ENCODE results near the gene SMIM12. TPM values are rescaled to one million over a fixed set of nuclear protein-coding genes. Genes with fewer than 3 reads are reported as not detected.

The SMIM12 gene
- total RNA-seq, 1 donor from 2014 or later = 9.5 TPM

- H3K27me3 Mint-ChIP-seq (ENCODE audit: insufficient read depth, low read depth) = peaks cover 4% of the 10 kb centered on the region
- no peak overlapping the region for H3K27ac ChIP-seq
- H3K27me3 ChIP-seq = peaks cover 4% of the 10 kb centered on the region
- H3K4me3 Mint-ChIP-seq = no peak overlapping the region
- no peak overlapping the region for H3K27ac Mint-ChIP-seq
- H3K79me2 ChIP-seq (ENCODE audit: low read depth) = no peaks in the 10 kb centered on the region
- H4K20me1 ChIP-seq (ENCODE audit: low read depth) = peaks cover 13% of the 10 kb centered on the region
- H3K4me2 ChIP-seq = no peak overlapping the region
- H3K36me3 Mint-ChIP-seq = no peaks in the 10 kb centered on the region
- H3K9me3 Mint-ChIP-seq = no peaks in the 10 kb centered on the region
- H3K36me3 ChIP-seq = no peaks in the 10 kb centered on the region
- H3F3A ChIP-seq (ENCODE audit: low read depth) = no peaks in the 10 kb centered on the region
- H3K4me3 ChIP-seq = no peak overlapping the region
- no peak overlapping the region for H3K9ac ChIP-seq
- no peaks in the 10 kb centered on the region for H3K4me1 ChIP-seq
- H3K4me1 Mint-ChIP-seq = peaks cover 7% of the 10 kb centered on the region
- H2AFZ ChIP-seq (replicated peaks) = no peak overlapping the region
- DNase-seq (ENCODE audit: low spot score) = no peak
- no peaks in the 10 kb centered on the region for H3K9me3 ChIP-seq (ENCODE audit: low read depth)
- TF ChIP-seq CTCF (IDR thresholded peaks at IDR 0.05) (no peak), EZH2 (IDR thresholded peaks at IDR 0.05) (no peak), EZH2phosphoT487 (IDR thresholded peaks at IDR 0.05) (no peak)
Measured at GRCh38 chr1:34904236-34905097, 44.9 kb upstream of the SMIM12 start.

- Histone ChIP-seq H3K4me3 (no peak overlapping the region), H3K9ac (no peak overlapping the region), H2AFZ (replicated peaks) (no peak overlapping the region), H3K9me3 (ENCODE audit: low read depth) (no peaks in the 10 kb centered on the region), H3K4me2 (no peak overlapping the region), H3F3A (ENCODE audit: low read depth) (no peaks in the 10 kb centered on the region), H3K4me1 (no peaks in the 10 kb centered on the region), H3K36me3 (no peaks in the 10 kb centered on the region), H3K27me3 (no peaks in the 10 kb centered on the region), H3K27ac (no peak overlapping the region), H3K79me2 (ENCODE audit: low read depth) (no peaks in the 10 kb centered on the region), H4K20me1 (ENCODE audit: low read depth) (peaks cover 1% of the 10 kb centered on the region)
- Mint-ChIP-seq H3K27ac (no peak overlapping the region), H3K4me3 (no peak overlapping the region), H3K27me3 (ENCODE audit: insufficient read depth, low read depth) (peaks cover 9% of the 10 kb centered on the region), H3K4me1 (peaks cover 7% of the 10 kb centered on the region), H3K9me3 (no peaks in the 10 kb centered on the region), H3K36me3 (no peaks in the 10 kb centered on the region)
- no peak for DNase-seq (ENCODE audit: low spot score)
- no peak for TF ChIP-seq EZH2 (IDR thresholded peaks at IDR 0.05)
- no peak for TF ChIP-seq CTCF (IDR thresholded peaks at IDR 0.05)
- no peak for TF ChIP-seq EZH2phosphoT487 (IDR thresholded peaks at IDR 0.05)
Measured at GRCh38 chr1:34901919-34902318, 42.4 kb upstream of the SMIM12 start.

- Histone ChIP-seq H3K4me3 (no peak overlapping the region), H2AFZ (replicated peaks) (no peak overlapping the region), H3K9me3 (ENCODE audit: low read depth) (no peaks in the 10 kb centered on the region), H3K4me1 (no peaks in the 10 kb centered on the region), H3K4me2 (no peak overlapping the region), H3K27ac (no peak overlapping the region), H3K27me3 (no peaks in the 10 kb centered on the region), H3K79me2 (ENCODE audit: low read depth) (no peaks in the 10 kb centered on the region), H3F3A (ENCODE audit: low read depth) (no peaks in the 10 kb centered on the region), H3K36me3 (no peaks in the 10 kb centered on the region), H4K20me1 (ENCODE audit: low read depth) (no peaks in the 10 kb centered on the region), H3K9ac (no peak overlapping the region)
- H3K27ac Mint-ChIP-seq = no peak overlapping the region
- no peak for TF ChIP-seq EZH2 (IDR thresholded peaks at IDR 0.05)
- no peak for TF ChIP-seq CTCF (IDR thresholded peaks at IDR 0.05)
- no peak for TF ChIP-seq EZH2phosphoT487 (IDR thresholded peaks at IDR 0.05)
- H3K4me3 Mint-ChIP-seq = no peak overlapping the region
- no peaks in the 10 kb centered on the region for H3K9me3 Mint-ChIP-seq
- H3K4me1 Mint-ChIP-seq = peaks cover 3% of the 10 kb centered on the region
- peaks cover 9% of the 10 kb centered on the region for H3K27me3 Mint-ChIP-seq (ENCODE audit: insufficient read depth, low read depth)
- DNase-seq (ENCODE audit: low spot score) = no peak
- no peaks in the 10 kb centered on the region for H3K36me3 Mint-ChIP-seq
Measured at GRCh38 chr1:34900775-34901502, 41.4 kb upstream of the SMIM12 start.

Measured in neural progenitor cell (in vitro differentiated cells).